Body of pancreas (tissue), 4 donors: Measurements from ENCODE around the gene ST3GAL4.

Experiments
- POLR2A ChIP-seq, 3 donors: fragments of 450-650 bp; IDR thresholded peaks; one replicate each; pipeline ENCODE4 v1.6.1; 2016; ENCODE audit warnings: antibody characterized with exemption in 3 of 3, mild to moderate bottlenecking in 2 of 3
- TF ChIP-seq, protein P1 (sequence below), 7 experiments: fragments of 450-650 bp in 4 of 7; fragments of 200-600 bp in 3 of 7; sonication (generic) in 3 of 7; IDR thresholded peaks; one replicate each; pipeline ENCODE4 v1.5.1; 2016 to 2019; ENCODE audit warnings: antibody characterized with exemption in 7 of 7

DNA sequence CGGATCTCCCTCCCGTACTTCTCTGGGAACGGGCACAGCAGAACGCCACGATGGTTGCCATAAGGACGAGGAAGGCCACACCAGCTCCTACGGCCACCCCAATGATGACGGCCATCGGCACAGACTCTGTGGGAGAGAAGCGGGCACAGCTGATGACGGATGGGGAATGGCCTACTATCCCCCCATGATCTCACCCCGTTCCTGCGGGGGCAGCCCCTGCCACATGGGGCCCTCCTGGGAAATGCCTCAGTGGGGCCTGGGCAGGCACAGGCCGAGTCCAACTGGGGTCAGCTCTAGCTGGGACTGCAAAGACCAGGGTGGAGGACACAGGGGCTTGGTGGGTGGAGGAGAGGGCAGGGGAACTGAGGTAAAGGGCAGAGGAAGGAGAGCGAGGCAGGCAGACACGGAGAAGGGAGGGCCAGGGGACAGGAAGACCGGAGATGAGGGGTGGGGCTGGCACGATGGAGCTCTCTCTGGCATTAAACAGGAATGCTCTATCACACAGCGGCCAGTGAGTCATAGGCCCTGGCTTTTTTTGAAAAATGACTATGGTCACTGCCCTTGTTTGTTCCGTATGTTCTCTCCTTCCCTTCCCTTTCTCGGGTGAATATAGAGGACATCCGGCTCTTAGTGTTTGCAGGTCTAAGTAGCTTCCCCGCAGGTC, 76.0 kb downstream of the ST3GAL4 start:
- TF ChIP-seq, protein P1, sequence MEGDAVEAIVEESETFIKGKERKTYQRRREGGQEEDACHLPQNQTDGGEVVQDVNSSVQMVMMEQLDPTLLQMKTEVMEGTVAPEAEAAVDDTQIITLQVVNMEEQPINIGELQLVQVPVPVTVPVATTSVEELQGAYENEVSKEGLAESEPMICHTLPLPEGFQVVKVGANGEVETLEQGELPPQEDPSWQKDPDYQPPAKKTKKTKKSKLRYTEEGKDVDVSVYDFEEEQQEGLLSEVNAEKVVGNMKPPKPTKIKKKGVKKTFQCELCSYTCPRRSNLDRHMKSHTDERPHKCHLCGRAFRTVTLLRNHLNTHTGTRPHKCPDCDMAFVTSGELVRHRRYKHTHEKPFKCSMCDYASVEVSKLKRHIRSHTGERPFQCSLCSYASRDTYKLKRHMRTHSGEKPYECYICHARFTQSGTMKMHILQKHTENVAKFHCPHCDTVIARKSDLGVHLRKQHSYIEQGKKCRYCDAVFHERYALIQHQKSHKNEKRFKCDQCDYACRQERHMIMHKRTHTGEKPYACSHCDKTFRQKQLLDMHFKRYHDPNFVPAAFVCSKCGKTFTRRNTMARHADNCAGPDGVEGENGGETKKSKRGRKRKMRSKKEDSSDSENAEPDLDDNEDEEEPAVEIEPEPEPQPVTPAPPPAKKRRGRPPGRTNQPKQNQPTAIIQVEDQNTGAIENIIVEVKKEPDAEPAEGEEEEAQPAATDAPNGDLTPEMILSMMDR (IDR thresholded peaks at IDR 0.05), result no peak
- no peak for TF ChIP-seq POLR2A (IDR thresholded peaks at IDR 0.05)
